ENCODE data around the gene GLT1D1. TPM values are rescaled to one million over a fixed set of nuclear protein-coding genes. Genes with fewer than 3 reads are reported as not detected.
"Not testable (repeated sequence)": the region's sequence is repeated elsewhere in the genome, so short reads cannot be mapped to it uniquely, and the experiment has no call there.

Gene GLT1D1
- total RNA-seq, 2 experiments from 2014 or later: not detected

DNA sequence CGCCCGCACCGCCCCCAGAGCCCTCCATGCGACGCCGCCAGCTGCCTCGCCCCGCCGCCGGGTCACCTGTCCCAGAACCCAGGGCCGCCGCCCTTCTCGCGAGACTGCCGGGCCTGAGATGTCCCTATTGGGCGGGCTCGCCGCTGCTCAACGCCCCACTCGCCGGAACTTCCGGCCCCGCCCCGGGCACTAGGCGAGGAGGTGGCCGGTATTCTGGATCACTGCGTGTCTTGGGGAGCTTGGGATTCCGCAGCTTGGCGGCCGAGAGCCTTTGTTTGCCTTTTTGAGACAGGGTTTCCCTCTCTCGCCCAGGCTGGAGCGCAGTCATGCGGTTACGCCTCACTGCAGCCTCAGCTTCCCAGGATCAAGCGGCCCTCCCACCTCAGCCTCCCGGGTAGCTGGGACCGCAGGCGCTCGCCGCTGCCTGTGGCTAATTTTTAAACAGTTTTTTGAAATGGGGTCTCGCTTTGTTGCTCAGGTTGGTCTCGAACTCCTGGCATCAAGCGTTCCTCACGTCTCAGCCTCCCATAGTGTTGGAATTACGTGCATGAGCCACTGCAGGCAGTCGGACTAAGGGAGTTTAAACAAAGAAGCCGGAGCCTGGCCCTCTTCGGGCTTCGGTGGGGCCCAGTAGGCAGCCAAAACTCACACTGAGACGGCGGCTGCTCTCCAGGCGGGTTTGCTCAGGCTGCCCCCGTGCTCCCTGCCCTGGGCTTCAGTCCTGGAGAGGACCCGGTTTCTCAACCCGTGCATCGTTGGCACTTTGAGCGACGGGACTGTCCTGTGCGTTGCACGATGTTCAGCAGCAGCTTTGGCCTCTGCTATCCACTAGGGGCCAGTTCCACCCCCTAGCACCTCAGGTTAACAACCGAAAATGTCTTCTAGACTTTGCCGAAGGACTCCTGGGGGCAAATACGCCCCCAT is 29.1 kb upstream of the GLT1D1 start, which contains the start of gene SLC15A4:
Gene SLC15A4 (minus strand): TSS at position 43 of the 924 bp plus-strand sequence. CDS start 15 bp downstream, at position 28.
- CTCF ChIA-PET: no interaction called here
- no peaks in the 10 kb centered on the region for H3K9me3 Mint-ChIP-seq (ENCODE audit: insufficient read depth)
- POLR2A ChIA-PET: interaction anchor here (0.8 to 1.5 kb wide), 5 partner anchors 10 to 92 kb away, joined by 4 to 7 read pairs (median 4); no protein-coding TSS in a partner anchor

DNA sequence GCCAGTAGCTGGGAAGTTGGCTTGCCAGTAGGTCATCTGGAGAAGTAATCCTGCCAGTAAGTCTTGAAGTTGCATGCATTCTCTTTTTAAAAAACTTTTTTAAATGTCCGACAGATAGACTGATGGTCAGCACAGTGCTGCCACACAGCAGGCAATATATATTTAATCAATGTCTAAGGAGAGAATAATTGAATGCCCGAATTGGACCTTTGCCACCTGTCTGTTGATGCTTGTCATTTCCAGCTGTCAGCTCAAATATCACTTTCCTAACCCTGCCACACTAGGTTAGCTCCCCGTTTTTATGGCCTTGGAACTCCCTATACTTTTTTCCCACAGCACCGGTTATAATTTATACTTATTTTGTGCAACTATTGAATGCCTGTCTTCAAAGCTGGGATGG is 27.4 kb upstream of the GLT1D1 start:
- ChIA-PET POLR2A (no interaction called here), CTCF (interaction anchor here (0.7 kb wide), 1 partner anchor 44 kb away, joined by 3 read pairs; no protein-coding TSS in a partner anchor)
- Mint-ChIP-seq H3K4me1 (ENCODE audit: low read depth) (peaks cover 37% of the 10 kb centered on the region), H3K27me3 (ENCODE audit: low read depth) (no peaks in the 10 kb centered on the region), H3K4me3 (no peak overlapping the region), H3K27ac (no peak overlapping the region), H3K9me3 (ENCODE audit: insufficient read depth) (no peaks in the 10 kb centered on the region), H3K36me3 (ENCODE audit: low read depth) (peaks cover 8% of the 10 kb centered on the region)
- DNase-seq (no peak), ATAC-seq (no peak)

More for the DNA sequence above, 29.1 kb upstream of the GLT1D1 start, which contains the start of gene SLC15A4:
- Mint-ChIP-seq H3K36me3 (ENCODE audit: low read depth) (peaks cover 18% of the 10 kb centered on the region), H3K4me1 (ENCODE audit: low read depth) (peaks cover 35% of the 10 kb centered on the region), H3K27me3 (ENCODE audit: low read depth) (no peaks in the 10 kb centered on the region), H3K4me3 (peak within 1 kb of the TSS; percentile 86), H3K27ac (peak within 1 kb of the TSS; percentile 83)
- ATAC-seq (peak; percentile 97), DNase-seq (peak; percentile 96)

DNA sequence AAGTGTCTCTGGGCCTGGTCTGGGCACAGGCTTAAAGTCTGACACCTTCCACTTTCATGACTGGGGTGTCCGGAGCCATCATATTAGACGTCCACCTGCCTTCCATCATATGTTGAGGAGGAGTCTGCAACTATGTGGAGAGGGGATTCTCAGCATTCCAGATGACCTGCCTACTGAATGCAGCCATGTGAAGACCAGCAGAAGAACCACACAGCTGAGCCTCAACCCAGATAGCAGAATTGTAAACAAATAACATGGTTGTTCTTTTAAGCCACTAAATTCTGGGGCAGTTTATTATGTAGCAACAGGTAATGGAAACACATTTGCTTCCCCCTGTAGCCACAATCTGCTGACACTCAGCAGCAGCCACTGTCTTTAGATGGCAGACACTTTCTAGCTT is 25.6 kb upstream of the GLT1D1 start:
- no peak for ATAC-seq
- no peak overlapping the region for H3K27ac Mint-ChIP-seq
- CTCF ChIA-PET: no interaction called here
- DNase-seq: no peak
- H3K9me3 Mint-ChIP-seq (ENCODE audit: insufficient read depth): no peaks in the 10 kb centered on the region
- POLR2A ChIA-PET: no interaction called here
- no peak overlapping the region for H3K4me3 Mint-ChIP-seq
- H3K4me1 Mint-ChIP-seq (ENCODE audit: low read depth): peaks cover 23% of the 10 kb centered on the region
- no peaks in the 10 kb centered on the region for H3K27me3 Mint-ChIP-seq (ENCODE audit: low read depth)
- no peaks in the 10 kb centered on the region for H3K36me3 Mint-ChIP-seq (ENCODE audit: low read depth)

DNA sequence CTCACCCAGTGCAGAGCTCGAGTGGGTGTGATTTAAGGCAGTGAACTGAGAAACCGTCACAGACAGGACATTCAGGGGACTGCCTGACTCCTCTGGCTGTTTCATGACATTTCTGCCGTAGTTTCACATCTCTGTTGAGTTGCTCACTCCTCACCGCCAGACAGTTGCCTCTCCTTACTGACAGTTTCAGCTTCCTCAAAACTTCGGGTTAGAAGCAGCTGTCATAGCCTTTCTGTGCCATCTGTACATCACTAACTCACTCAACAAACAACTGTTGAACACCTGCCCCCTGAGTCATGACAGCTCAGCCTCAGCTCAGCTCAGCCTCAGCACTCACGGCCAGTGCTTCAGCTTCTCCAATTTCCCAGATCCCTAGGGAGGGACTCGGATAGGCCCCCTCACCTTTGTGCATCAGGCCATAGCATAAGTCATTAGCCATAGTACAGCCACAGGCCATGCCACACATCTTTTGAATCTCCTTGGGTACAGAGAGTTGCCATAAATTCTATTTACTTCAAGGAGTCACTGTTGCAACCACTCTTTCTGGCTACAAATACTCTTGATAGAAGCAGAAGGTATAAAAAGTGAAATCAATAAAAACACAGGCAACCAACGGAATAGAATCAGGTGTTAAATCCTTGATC is 23.3 kb upstream of the GLT1D1 start:
- ChIA-PET CTCF (interaction anchor here (0.8 to 1.8 kb wide), 2 partner anchors 19 to 46 kb away, joined by 3 to 4 read pairs; no protein-coding TSS in a partner anchor), POLR2A (interaction anchor here (0.9 to 1.3 kb wide), 2 partner anchors 8 to 11 kb away, joined by 3 read pairs; no protein-coding TSS in a partner anchor)
- H3K36me3 Mint-ChIP-seq (ENCODE audit: low read depth): no peaks in the 10 kb centered on the region
- H3K27me3 Mint-ChIP-seq (ENCODE audit: low read depth): no peaks in the 10 kb centered on the region
- peak overlapping the region; percentile 6 for H3K27ac Mint-ChIP-seq
- no peaks in the 10 kb centered on the region for H3K9me3 Mint-ChIP-seq (ENCODE audit: insufficient read depth)
- peak; percentile 15 for ATAC-seq
- H3K4me1 Mint-ChIP-seq (ENCODE audit: low read depth): peaks cover 16% of the 10 kb centered on the region
- no peak overlapping the region for H3K4me3 Mint-ChIP-seq
- DNase-seq: no peak

DNA sequence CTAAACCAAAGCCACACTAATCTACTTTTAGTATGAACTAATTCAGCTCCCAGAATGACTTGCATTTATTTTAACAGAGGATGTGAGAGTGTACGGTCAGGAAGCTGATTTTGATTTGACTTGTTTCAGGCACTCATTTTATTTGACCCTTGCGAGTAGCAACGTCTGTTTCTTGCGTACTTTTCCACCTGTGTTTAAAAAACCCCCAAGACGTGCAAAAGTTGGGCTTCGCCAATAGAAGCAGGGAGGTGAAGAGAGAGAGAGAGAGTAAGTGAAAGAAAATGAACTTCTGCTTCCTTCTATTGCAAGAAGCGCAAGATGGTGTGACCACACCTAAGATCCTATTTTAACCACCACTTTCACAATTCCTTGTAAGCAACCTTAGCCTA is 22.8 kb upstream of the GLT1D1 start:
- Mint-ChIP-seq H3K4me1 (ENCODE audit: low read depth) (peaks cover 14% of the 10 kb centered on the region), H3K27ac (peak overlapping the region; percentile 69), H3K9me3 (ENCODE audit: insufficient read depth) (no peaks in the 10 kb centered on the region), H3K36me3 (ENCODE audit: low read depth) (no peaks in the 10 kb centered on the region), H3K27me3 (ENCODE audit: low read depth) (peaks cover 2% of the 10 kb centered on the region), H3K4me3 (peak overlapping the region; percentile 43)
- ChIA-PET CTCF (interaction anchor here (0.8 to 1.8 kb wide), 2 partner anchors 19 to 47 kb away, joined by 3 to 4 read pairs; no protein-coding TSS in a partner anchor), POLR2A (interaction anchor here (1.0 to 1.3 kb wide), 2 partner anchors 9 to 11 kb away, joined by 3 read pairs; no protein-coding TSS in a partner anchor)
- ATAC-seq: no peak
- DNase-seq: no peak

DNA sequence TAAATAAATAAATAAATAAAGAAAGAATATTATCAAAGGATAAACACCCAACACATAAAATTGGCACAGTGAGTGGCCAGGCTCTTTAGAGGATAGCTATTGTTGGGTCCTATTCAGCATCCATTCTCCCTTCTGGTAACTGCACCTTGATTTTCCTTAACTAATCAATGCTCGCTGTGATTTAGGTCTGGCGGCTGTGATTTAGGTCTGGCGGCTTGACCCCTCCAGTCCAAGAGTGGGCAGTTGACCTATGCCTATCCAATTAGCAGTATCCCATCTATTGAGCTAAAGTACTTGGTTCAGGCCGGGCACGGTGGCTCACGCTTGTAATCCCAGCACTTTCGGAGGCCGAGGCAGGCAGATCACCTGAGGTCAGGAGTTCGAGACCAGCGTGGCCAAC is 19.9 kb upstream of the GLT1D1 start:
- no peak overlapping the region for H3K4me3 Mint-ChIP-seq
- ChIA-PET POLR2A (no interaction called here), CTCF (no interaction called here)
- DNase-seq (no peak), ATAC-seq (no peak)
- H3K36me3 Mint-ChIP-seq (ENCODE audit: low read depth): no peaks in the 10 kb centered on the region
- no peak overlapping the region for H3K27ac Mint-ChIP-seq
- peaks cover 2% of the 10 kb centered on the region for H3K27me3 Mint-ChIP-seq (ENCODE audit: low read depth)
- H3K4me1 Mint-ChIP-seq (ENCODE audit: low read depth): peaks cover 14% of the 10 kb centered on the region
- H3K9me3 Mint-ChIP-seq (ENCODE audit: insufficient read depth): no peaks in the 10 kb centered on the region

DNA sequence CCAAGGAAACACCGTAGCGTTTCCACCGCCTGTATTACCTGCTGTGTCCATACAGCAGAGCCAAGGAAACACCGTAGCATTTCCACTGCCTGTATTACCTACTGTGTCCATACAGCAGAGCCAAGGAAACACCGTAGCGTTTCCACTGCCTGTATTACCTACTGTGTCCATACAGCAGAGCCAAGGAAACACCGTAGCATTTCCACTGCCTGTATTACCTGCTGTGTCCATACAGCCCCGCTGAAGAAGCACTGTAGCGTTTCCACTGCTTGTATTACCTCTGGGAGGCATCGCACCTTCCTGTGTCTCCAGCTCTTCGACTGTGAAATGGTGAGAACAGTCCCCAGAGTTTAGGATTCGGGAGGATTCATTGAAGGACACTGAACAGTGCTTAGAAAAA is 13.4 kb upstream of the GLT1D1 start:
- POLR2A ChIA-PET; H3K36me3 Mint-ChIP-seq (ENCODE audit: low read depth); H3K9me3 Mint-ChIP-seq (ENCODE audit: insufficient read depth); H3K4me3 Mint-ChIP-seq; ATAC-seq; DNase-seq; H3K27ac Mint-ChIP-seq; CTCF ChIA-PET: not testable (repeated sequence)
- Mint-ChIP-seq H3K27me3 (ENCODE audit: low read depth) (peaks cover 16% of the 10 kb centered on the region), H3K4me1 (ENCODE audit: low read depth) (peaks cover 12% of the 10 kb centered on the region)

DNA sequence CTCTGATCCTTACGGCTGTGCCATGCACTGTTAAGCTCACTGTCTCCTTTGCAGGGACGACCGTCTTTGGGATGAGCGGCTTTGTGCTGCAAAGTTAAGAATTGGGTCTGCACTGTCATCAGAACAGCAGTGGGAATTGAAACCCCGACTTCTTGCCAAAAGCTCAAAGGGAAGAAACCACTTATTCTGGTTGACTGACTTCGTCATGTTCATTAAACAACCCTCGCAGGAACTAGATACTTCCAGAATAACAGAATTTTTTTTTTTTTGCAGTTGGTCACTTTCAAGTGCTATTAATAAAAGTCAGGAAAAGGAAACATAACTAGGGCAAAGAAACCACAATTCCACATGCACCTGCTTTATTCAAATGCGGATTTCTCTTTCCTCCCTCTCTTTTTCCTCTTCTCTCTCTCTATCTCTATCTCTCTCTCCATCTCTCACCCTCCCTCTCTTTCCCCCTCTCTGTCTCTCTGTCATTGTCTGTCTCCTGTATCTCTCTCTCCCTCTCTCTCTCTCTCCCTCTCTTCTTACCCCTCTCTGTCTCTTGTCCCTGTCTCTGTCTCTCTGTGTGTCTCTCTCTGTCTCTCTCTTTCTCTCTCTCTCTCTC is 12.3 kb upstream of the GLT1D1 start:
- no peak for DNase-seq
- no peak overlapping the region for H3K4me3 Mint-ChIP-seq
- no peak overlapping the region for H3K27ac Mint-ChIP-seq
- no peaks in the 10 kb centered on the region for H3K9me3 Mint-ChIP-seq (ENCODE audit: insufficient read depth)
- ChIA-PET POLR2A (no interaction called here), CTCF (no interaction called here)
- peaks cover 15% of the 10 kb centered on the region for H3K27me3 Mint-ChIP-seq (ENCODE audit: low read depth)
- H3K36me3 Mint-ChIP-seq (ENCODE audit: low read depth): no peaks in the 10 kb centered on the region
- no peak for ATAC-seq
- peaks cover 12% of the 10 kb centered on the region for H3K4me1 Mint-ChIP-seq (ENCODE audit: low read depth)

DNA sequence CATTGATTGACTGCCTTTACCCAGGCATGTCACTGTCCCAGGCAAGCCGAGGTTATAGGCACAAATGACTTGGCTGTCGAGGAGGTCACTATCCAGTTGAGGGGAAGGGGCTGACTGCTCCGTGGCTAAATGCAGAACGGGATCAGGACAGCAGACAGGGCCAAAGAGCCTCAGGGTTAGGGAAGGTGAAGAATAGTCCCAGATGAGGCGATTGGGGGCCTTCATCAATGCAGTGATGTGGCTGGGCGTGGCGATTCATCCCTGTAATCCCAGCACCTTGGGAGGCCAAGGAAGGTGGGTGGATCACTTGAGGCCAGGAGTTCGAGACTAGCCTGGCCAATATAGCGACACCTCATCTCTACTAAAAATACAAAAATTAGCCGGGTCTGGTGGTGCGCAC is 10.7 kb upstream of the GLT1D1 start:
- no peaks in the 10 kb centered on the region for H3K9me3 Mint-ChIP-seq (ENCODE audit: insufficient read depth)
- ChIA-PET POLR2A (no interaction called here), CTCF (no interaction called here)
- H3K4me3 Mint-ChIP-seq: no peak overlapping the region
- peaks cover 15% of the 10 kb centered on the region for H3K27me3 Mint-ChIP-seq (ENCODE audit: low read depth)
- H3K27ac Mint-ChIP-seq: no peak overlapping the region
- H3K4me1 Mint-ChIP-seq (ENCODE audit: low read depth): peaks cover 12% of the 10 kb centered on the region
- no peaks in the 10 kb centered on the region for H3K36me3 Mint-ChIP-seq (ENCODE audit: low read depth)
- DNase-seq (no peak), ATAC-seq (no peak)

DNA sequence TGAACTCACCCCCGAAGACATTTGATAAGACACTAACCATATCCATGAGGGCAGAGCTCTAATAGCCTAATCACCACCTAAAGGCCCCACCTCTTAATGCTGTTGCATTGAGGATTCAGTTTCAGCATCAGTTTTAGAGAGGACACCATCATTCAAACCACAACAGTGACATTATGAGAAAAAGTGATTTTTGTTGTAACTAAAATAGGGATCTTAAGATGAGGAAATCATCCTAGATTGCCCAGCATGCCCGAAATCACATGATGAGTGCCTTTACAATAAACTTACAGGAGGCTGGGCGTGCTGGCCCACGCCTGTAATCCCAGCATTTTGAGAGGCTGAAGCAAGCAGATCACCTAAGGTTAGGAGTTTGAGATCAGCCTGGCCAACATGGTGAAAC is 9.7 kb upstream of the GLT1D1 start:
- Mint-ChIP-seq H3K9me3 (ENCODE audit: insufficient read depth) (no peaks in the 10 kb centered on the region), H3K27ac (no peak overlapping the region), H3K4me3 (no peak overlapping the region), H3K27me3 (ENCODE audit: low read depth) (peaks cover 15% of the 10 kb centered on the region), H3K36me3 (ENCODE audit: low read depth) (no peaks in the 10 kb centered on the region), H3K4me1 (ENCODE audit: low read depth) (peaks cover 12% of the 10 kb centered on the region)
- DNase-seq: no peak
- ATAC-seq: no peak
- ChIA-PET CTCF (interaction anchor here (0.6 kb wide), 1 partner anchor 47 kb away, joined by 3 read pairs; no protein-coding TSS in a partner anchor), POLR2A (interaction anchor here (0.6 kb wide), 1 partner anchor 557 kb away, joined by 3 read pairs; no protein-coding TSS in a partner anchor)

DNA sequence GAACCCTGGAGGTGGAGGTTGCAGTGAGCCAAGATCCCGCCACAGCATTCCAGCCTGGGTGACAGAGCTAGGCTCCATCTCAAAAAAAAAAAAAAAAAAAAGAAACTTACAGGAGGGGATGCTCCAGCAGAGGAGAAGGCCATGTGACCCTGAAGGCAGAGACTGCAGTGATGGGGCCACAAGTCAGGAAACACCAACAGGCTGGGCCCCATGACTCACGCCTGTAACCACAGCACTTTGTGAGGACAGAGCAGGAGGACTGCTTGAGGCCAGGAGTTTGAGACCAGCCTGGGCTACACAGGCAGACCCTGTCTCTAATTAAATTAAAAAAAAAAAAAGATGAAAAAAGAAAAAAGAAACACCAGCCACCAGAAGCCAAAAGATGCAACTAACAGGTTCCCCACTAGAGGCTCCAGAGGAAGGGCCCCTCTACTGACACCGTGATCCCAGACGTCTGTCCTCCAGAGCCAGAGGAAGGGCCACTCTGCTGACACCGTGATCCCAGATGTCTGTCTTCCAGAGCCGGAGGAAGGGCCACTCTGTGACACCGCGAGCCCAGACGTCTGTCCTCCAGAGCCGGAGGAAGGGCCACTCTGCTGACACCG is 9.1 kb upstream of the GLT1D1 start:
- ChIA-PET POLR2A (interaction anchor here (0.6 kb wide), 1 partner anchor 558 kb away, joined by 3 read pairs; no protein-coding TSS in a partner anchor), CTCF (interaction anchor here (0.6 kb wide), 1 partner anchor 48 kb away, joined by 3 read pairs; no protein-coding TSS in a partner anchor)
- peaks cover 12% of the 10 kb centered on the region for H3K4me1 Mint-ChIP-seq (ENCODE audit: low read depth)
- DNase-seq: peak; percentile 38
- H3K9me3 Mint-ChIP-seq (ENCODE audit: insufficient read depth): no peaks in the 10 kb centered on the region
- peaks cover 15% of the 10 kb centered on the region for H3K27me3 Mint-ChIP-seq (ENCODE audit: low read depth)
- no peak overlapping the region for H3K27ac Mint-ChIP-seq
- ATAC-seq: peak; percentile 72
- no peak overlapping the region for H3K4me3 Mint-ChIP-seq
- H3K36me3 Mint-ChIP-seq (ENCODE audit: low read depth): no peaks in the 10 kb centered on the region

All from activated CD8-positive, alpha-beta T cell treated with anti-CD3 and anti-CD28 coated beads, Interleukin-2, amount 10 ng/mL, durations not matched to agents 7 days and 5 days (primary cell).